IPS-11a (cell line): ENCODE measurements around the gene CFAP68.
A peak's percentile ranks its signal among the peaks of the same experiment; 100 is the strongest.
"Not testable (repeated sequence)": the region's sequence is repeated elsewhere in the genome, so short reads cannot be mapped to it uniquely, and the experiment has no call there.

Source experiments
- H3K4me3 ChIP-seq: one replicate; pipeline ENCODE4 v1.5.1; 2013; ENCODE audit warnings: low read depth, low read length, control low read depth

The CFAP68 gene

DNA sequence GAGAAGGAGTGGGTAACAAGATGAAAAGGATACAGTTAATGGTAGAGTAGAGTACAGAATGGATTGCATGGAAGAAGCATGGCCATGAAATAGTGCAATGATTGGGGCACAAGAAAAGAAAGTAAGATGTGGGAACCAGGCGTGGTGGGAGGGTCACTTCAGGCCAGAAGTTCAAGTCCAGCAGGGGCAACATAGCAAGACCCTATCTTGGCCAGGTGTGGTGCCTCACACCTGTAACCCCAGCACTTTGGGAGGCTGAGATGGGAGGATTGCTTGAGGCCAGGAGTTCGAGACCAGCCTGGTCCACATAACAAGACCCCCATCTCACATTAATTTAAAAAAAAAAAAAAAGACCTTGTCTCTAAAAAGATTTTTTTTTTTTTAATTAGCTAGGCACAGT lies 38.0 kb downstream of the CFAP68 start:
- H3K4me3 ChIP-seq = no peak overlapping the region

DNA sequence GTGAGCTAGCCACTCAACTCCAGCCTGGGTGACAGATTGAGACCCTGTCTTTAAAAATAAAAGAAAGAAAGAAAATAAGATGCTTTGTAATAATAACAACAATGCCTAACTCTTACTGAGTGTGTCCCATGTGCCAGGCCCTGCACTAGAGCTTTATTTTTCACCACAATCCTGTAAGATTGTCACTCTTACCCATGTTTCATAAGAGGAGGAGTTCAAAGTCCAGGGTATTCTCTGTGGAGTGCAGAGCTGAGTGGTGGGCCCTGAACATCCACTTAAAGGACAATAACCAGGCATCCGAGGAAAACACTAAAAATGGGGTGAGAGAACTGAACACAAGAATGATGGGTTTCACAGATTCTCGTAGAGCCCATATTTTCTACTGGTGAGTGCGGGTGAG lies 38.4 kb downstream of the CFAP68 start:
- no peak overlapping the region for H3K4me3 ChIP-seq

- H3K4me3 ChIP-seq = no peak within 1 kb of the TSS
Measured at GRCh38 chr11:111918390-111919256, 39.3 kb downstream of the CFAP68 start, which contains the start of gene C11orf52. Gene C11orf52, plus strand, starts transcription at chr11:111918913. Its CDS starts 60 bp downstream, at chr11:111918973.

- H3K4me3 ChIP-seq = no peak overlapping the region
Measured at GRCh38 chr11:111920908-111921307, 41.6 kb downstream of the CFAP68 start.

- H3K4me3 ChIP-seq = no peak overlapping the region
Measured at GRCh38 chr11:111921541-111922230, 42.3 kb downstream of the CFAP68 start.

DNA sequence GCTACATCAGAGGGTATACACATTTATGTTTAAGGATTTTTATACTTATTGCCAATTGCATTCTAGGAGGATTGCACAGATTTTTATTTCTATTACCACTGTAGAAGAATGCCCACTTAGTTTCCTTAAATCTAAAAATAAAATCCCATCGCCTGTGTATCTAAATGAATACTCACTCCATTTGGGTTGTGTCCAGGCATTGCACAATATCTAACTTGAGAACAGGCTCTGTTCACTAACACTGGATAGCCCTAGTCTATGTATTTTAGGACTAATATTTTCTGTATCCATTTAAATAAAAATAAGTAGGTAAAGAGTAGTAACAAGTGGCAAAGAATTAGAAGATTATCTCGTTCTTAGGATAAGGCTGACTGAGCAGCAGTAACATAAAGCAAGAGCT lies 43.5 kb downstream of the CFAP68 start:
- H3K4me3 ChIP-seq = no peak overlapping the region

GRCh38 chr11:111923351-111923788 lies 44.0 kb downstream of the CFAP68 start:
- H3K4me3 ChIP-seq = no peak overlapping the region

DNA sequence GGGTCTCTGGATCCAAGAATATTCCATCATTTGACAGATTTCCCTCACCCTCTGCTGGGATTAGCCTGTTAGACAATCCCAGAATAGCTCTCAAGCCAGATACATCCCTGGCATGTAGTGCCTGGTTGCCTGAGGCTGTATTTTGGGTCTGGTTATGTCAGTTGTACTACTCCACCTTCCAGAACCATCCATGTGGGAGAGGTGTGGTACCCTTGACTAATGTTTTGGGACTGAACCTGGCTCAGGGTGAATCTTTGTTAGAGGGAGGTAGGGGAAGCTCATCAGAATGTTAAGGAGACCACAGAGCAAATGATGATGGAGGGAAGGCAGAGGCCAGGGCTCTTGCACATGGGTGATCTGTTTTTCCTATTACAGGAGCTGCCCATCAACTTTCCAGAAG lies 44.6 kb downstream of the CFAP68 start:
- no peak overlapping the region for H3K4me3 ChIP-seq

DNA sequence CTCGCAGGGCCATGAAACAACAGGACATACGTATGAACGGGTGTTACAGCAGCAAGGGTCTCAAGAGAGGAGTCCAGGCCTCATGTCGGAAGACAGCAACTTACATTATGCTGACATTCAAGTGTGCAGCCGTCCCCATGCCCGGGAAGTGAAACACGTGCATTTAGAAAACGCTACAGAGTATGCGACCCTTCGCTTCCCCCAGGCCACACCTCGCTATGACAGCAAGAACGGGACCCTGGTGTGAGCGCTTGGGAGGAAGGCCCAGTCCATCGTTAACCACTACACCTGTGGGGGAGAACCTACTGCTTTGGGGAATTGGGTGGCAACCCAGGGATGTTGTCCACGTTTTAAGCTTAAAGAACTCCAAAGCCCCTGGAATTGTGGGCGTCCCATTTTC lies 46.6 kb downstream of the CFAP68 start:
- no peak overlapping the region for H3K4me3 ChIP-seq

- peak overlapping the region; percentile 42 for H3K4me3 ChIP-seq
Measured at GRCh38 chr11:111926505-111927391, 47.4 kb downstream of the CFAP68 start.

DNA sequence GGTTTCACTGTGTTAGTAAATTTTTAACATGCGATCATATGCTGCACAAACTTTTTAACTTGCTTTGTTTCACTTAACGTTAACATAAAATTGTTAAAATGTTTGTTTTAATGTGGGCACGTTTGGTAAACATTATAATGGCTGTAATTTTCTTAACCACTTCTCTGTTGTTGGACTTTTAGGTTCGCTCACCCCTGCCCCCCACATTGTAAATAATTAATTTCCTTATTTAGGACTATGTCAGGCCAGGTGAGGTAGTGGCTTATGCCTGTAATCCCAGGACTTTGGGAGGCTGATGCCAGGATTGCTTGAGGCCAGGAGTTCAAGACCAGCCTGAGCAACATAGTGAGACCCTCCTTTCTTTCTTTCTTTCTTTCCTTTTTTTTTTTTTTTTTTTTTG lies 51.1 kb downstream of the CFAP68 start:
- no peak overlapping the region for H3K4me3 ChIP-seq

DNA sequence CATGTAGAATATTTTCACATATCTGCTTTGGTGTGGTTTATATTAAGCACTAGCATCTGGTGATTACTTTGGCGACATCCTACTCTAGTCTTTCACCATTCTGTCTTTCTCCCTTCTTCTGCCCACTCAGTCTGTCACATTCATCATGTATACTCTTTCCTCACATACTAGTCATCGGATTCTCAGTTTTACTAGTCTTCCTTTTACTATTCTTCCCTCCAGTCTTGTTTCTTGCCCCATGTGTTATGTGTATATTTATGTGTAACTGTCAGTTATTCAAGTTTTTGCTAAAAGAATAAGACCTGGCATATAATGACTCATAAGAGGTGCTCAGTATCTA lies 53.2 kb downstream of the CFAP68 start:
- no peak overlapping the region for H3K4me3 ChIP-seq

DNA sequence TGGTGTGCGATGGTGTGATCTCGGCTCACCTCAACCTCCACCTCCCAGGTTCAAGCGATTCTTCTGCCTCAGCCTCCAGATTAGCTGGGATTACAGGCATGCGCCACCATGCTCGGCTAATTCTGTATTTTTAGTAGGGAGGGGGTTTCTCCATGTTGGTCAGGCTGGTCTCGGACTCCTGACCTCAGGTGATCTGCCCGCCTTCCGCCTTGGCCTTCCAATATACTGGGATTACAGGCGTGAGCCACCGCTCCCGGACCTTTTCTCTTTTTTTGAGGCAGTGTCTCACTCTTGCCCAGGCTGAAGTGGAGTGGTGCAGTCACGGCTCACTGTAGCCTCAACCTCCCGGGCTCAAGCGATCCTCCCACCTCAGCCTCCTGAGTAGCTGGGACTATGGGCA lies 53.8 kb downstream of the CFAP68 start:
- H3K4me3 ChIP-seq = not testable (repeated sequence)

- no peak overlapping the region for H3K4me3 ChIP-seq
Measured at GRCh38 chr11:111933872-111934271, 54.5 kb downstream of the CFAP68 start.

GRCh38 chr11:111934306-111934705 lies 55.0 kb downstream of the CFAP68 start:
- H3K4me3 ChIP-seq = no peak overlapping the region
